Liver (tissue), 9 donors: Measurements from ENCODE around the gene SLC2A9. TPM values are rescaled to one million over a fixed set of nuclear protein-coding genes. Genes with fewer than 3 reads are reported as not detected.

Experiments used
- DNase-seq: peaks from one replicate; pipeline ENCODE4 v3.0.0-alpha.2; 2017; ENCODE audit warnings: low spot score
- H3K27ac ChIP-seq, 2 donors: one replicate each; pipeline ENCODE4 v1.7.0; 2013; ENCODE audit warnings: inconsistent platforms in 2 of 2, low read length in 2 of 2, control low read depth in 1 of 2, low read depth in 1 of 2, mild to moderate bottlenecking in 1 of 2
- H3K27me3 ChIP-seq, 4 donors: one replicate each; pipeline versions ENCODE4 v1.6.1 to v1.7.0; 2013; ENCODE audit warnings: low read length in 3 of 4, inconsistent platforms in 1 of 4, mild to moderate bottlenecking in 1 of 4, moderate library complexity in 1 of 4; ENCODE audit not compliant: control insufficient read depth in 4 of 4, insufficient read depth in 4 of 4
- H3K36me3 ChIP-seq, 4 donors: one replicate each; pipeline versions ENCODE4 v1.6.1 to v1.7.0; 2013; ENCODE audit warnings: low read length in 3 of 4, mild to moderate bottlenecking in 3 of 4, low read depth in 1 of 4, moderate library complexity in 1 of 4; ENCODE audit not compliant: control insufficient read depth in 4 of 4, insufficient read depth in 3 of 4
- H3K4me1 ChIP-seq, 4 donors: one replicate each; pipeline versions ENCODE4 v1.6.1 to v1.7.0; 2013; ENCODE audit warnings: low read length in 3 of 4, mild to moderate bottlenecking in 3 of 4, moderate library complexity in 1 of 4; ENCODE audit not compliant: control insufficient read depth in 4 of 4, insufficient read depth in 4 of 4
- H3K4me3 ChIP-seq, 3 donors: one replicate each; pipeline versions ENCODE4 v1.6.1 to v1.7.0; 2013; ENCODE audit warnings: low read length in 3 of 3, control low read depth in 1 of 3, low read depth in 1 of 3, mild to moderate bottlenecking in 1 of 3
- H3K9ac ChIP-seq, 2 donors: one replicate each; pipeline ENCODE4 v1.7.0; 2013; ENCODE audit warnings: low read length in 2 of 2, mild to moderate bottlenecking in 2 of 2, moderate library complexity in 2 of 2, control low read depth in 1 of 2, low read depth in 1 of 2
- H3K9me3 ChIP-seq, 4 donors: one replicate each; pipeline versions ENCODE4 v1.6.1 to v1.7.0; 2013; ENCODE audit warnings: low read length in 3 of 4; ENCODE audit not compliant: control insufficient read depth in 4 of 4
- ATF3 ChIP-seq: IDR thresholded peaks from 2 replicates; pipeline ENCODE4 v1.6.1; 2016; ENCODE audit warnings: antibody characterized with exemption
- EGR1 ChIP-seq, 2 donors: IDR thresholded peaks; 2 replicates each; pipeline ENCODE4 v1.6.1; 2016 to 2018; ENCODE audit warnings: antibody characterized with exemption in 2 of 2, low read depth in 2 of 2
- FOXA1 ChIP-seq: IDR thresholded peaks from 2 replicates; pipeline ENCODE4 v1.6.1; 2016; ENCODE audit warnings: antibody characterized with exemption
- FOXA2 ChIP-seq: IDR thresholded peaks from 2 replicates; pipeline ENCODE4 v1.6.1; 2016; ENCODE audit warnings: antibody characterized with exemption
- GABPA ChIP-seq, 2 donors: IDR thresholded peaks in 1 of 2; conservative IDR thresholded peaks in 1 of 2; 2 replicates each; pipeline ENCODE4 v1.6.1; 2016; ENCODE audit warnings: antibody characterized with exemption in 2 of 2, mild to moderate bottlenecking in 1 of 2, moderate library complexity in 1 of 2
- HNF4A ChIP-seq, 2 donors: conservative IDR thresholded peaks; 2 replicates each; pipeline ENCODE4 v1.6.1; 2016; ENCODE audit warnings: antibody characterized with exemption in 2 of 2, mild to moderate bottlenecking in 2 of 2
- HNF4G ChIP-seq: IDR thresholded peaks from 2 replicates; pipeline ENCODE4 v1.6.1; 2016; ENCODE audit warnings: antibody characterized with exemption
- JUND ChIP-seq, 2 donors: IDR thresholded peaks; 2 replicates each; pipeline ENCODE4 v1.6.1; 2016; ENCODE audit warnings: antibody characterized with exemption in 2 of 2
- NR2F2 ChIP-seq: IDR thresholded peaks from 2 replicates; pipeline ENCODE4 v1.6.1; 2016; ENCODE audit warnings: antibody characterized with exemption
- RAD21 ChIP-seq, 2 donors: IDR thresholded peaks; 2 replicates each; pipeline ENCODE4 v1.6.1; 2016; ENCODE audit warnings: antibody characterized with exemption in 2 of 2, mild to moderate bottlenecking in 2 of 2
- RXRA ChIP-seq, 2 donors: IDR thresholded peaks; 2 replicates each; pipeline ENCODE4 v1.6.1; 2017 to 2018; ENCODE audit warnings: antibody characterized with exemption in 2 of 2, mild to moderate bottlenecking in 1 of 2
- SP1 ChIP-seq: IDR thresholded peaks from 2 replicates; pipeline ENCODE4 v1.6.1; 2018; ENCODE audit warnings: antibody characterized with exemption, mild to moderate bottlenecking
- TAF1 ChIP-seq: conservative IDR thresholded peaks from 2 replicates; pipeline ENCODE4 v1.6.1; 2016; ENCODE audit warnings: antibody characterized with exemption, mild to moderate bottlenecking
- YY1 ChIP-seq: IDR thresholded peaks from 2 replicates; pipeline ENCODE4 v1.6.1; 2016; ENCODE audit warnings: antibody characterized with exemption, mild to moderate bottlenecking
- WGBS: extraction: QIAGEN DNeasy Blood & Tissue Kit; methylation state at CpG from one replicate; pipeline ENCODE4 v1.1.7; 2013; 5-methylcytosine and 5-hydroxymethylcytosine counted together
- polyA plus RNA-seq, 2 donors: library from polyadenylated mRNA; stranded (reverse) in 1 of 2; unstranded in 1 of 2; fragments of 200-250 nt in 1 of 2; fragments of >200 nt in 1 of 2; fragmentation: Nextera tagmentation in 1 of 2; extraction: Ambion mirVana in 1 of 2; gene quantifications; one replicate each; pipeline versions ENCODE4 v1.2.1 to v1.2.3, GENCODE V29; 2013 to 2015
- total RNA-seq, 2 donors: library from RNA; depleted of rRNA; stranded (reverse); fragments of >200 nt; gene quantifications; one replicate each; pipeline ENCODE4 v1.2.3, GENCODE V29; 2014
- TF ChIP-seq, protein P1 (sequence below): IDR thresholded peaks from 2 replicates; pipeline ENCODE4 v1.6.1; 2016; ENCODE audit warnings: antibody characterized with exemption, mild to moderate bottlenecking
- TF ChIP-seq, protein P2 (sequence below): fragments of 150-350 bp; IDR thresholded peaks from 2 replicates; pipeline ENCODE4 v1.5.1; 2017; ENCODE audit warnings: improper control_type of control experiment, low read depth, low read length; ENCODE audit not compliant: missing input control
- TF ChIP-seq, protein P3 (sequence below): IDR thresholded peaks from 2 replicates; pipeline ENCODE4 v1.6.1; 2016; ENCODE audit warnings: antibody characterized with exemption
- TF ChIP-seq, protein P4 (sequence below): IDR thresholded peaks from 2 replicates; pipeline ENCODE4 v1.6.1; 2016; ENCODE audit warnings: antibody characterized with exemption
- donor health status: healthy.
- donor health status: healthy.
- donor health status: healthy.
- donor health status: healthy.
- donor health status: healthy.

Gene SLC2A9
- total and polyA plus RNA-seq, 4 donors = 6.2 to 49.0 (median 21.6) TPM

- TF ChIP-seq, protein P1, sequence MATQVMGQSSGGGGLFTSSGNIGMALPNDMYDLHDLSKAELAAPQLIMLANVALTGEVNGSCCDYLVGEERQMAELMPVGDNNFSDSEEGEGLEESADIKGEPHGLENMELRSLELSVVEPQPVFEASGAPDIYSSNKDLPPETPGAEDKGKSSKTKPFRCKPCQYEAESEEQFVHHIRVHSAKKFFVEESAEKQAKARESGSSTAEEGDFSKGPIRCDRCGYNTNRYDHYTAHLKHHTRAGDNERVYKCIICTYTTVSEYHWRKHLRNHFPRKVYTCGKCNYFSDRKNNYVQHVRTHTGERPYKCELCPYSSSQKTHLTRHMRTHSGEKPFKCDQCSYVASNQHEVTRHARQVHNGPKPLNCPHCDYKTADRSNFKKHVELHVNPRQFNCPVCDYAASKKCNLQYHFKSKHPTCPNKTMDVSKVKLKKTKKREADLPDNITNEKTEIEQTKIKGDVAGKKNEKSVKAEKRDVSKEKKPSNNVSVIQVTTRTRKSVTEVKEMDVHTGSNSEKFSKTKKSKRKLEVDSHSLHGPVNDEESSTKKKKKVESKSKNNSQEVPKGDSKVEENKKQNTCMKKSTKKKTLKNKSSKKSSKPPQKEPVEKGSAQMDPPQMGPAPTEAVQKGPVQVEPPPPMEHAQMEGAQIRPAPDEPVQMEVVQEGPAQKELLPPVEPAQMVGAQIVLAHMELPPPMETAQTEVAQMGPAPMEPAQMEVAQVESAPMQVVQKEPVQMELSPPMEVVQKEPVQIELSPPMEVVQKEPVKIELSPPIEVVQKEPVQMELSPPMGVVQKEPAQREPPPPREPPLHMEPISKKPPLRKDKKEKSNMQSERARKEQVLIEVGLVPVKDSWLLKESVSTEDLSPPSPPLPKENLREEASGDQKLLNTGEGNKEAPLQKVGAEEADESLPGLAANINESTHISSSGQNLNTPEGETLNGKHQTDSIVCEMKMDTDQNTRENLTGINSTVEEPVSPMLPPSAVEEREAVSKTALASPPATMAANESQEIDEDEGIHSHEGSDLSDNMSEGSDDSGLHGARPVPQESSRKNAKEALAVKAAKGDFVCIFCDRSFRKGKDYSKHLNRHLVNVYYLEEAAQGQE = no peak
- TF ChIP-seq EGR1 (IDR thresholded peaks at IDR 0.05; ENCODE audit: low read depth in 2 of 2) (no peak), FOXA2 (no peak)
These were observed 75.1 kb downstream of the SLC2A9 start (continued) for GRCh38 chr4:9946170-9946569.

DNA sequence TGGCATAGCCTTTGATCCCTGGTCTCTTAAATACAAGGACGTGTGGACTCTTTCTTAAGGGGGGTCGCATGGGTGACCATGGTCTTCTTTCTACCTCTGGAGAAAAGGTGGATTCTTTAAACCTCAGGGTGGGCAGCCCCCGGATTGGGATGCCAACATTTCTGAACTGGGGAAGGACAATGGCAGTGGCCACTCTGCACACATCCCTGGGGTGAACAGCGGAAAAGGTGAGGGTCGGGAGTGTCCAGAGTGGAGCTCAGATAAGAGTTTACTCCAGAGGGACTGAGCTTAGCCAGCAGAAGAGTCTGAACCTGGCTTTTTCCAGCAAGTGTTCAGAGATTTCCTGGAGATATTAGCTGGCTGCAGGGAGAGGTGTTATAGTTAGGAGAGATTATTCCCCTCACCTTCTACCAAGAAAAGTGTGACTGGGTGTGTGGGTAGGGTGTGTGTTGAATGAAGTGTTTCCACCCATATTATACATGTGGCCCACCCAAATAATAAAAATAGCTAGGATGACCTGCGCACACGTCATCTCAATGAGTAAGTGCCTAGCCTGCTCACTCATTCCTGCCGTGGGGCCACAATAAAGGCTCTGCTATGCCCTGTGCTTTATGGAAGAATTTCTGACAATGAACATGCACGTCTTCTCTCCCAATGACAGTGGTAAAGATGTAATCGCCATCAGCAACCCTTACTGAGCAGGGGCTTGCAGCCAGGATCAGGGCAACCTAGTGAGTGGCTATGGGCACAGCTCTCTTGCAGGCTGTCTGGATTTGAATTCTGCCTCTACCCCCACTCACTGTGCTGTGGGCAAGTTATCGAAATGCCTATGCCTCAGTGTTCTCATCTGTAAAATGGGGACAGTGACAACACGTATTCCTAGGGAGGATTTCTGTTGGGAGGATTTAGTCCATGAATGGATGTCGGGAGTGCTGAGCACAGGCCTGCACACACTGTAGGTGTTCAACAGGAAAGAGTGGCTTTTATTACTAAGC is 76.6 kb downstream of the SLC2A9 start:
- no peak overlapping the region for H3K4me3 ChIP-seq
- H3K4me1 ChIP-seq = peaks cover 0 to 4% (median 0%) of the 10 kb centered on the region in 4 donors
- H3K36me3 ChIP-seq = peaks cover 0 to 6% (median 2%) of the 10 kb centered on the region in 4 donors
- DNase-seq = peak; percentile 23
- no peak overlapping the region for H3K27ac ChIP-seq
- H3K9me3 ChIP-seq = no peaks in the 10 kb centered on the region
- no peaks in the 10 kb centered on the region for H3K27me3 ChIP-seq
- H3K9ac ChIP-seq = no peak overlapping the region
- WGBS = 92% methylated on average over 13 of the region's 13 CpGs
- TF ChIP-seq TAF1 = no peak
- TF ChIP-seq FOXA1 = no peak
- no peak for TF ChIP-seq SP1
- TF ChIP-seq JUND (IDR thresholded peaks at IDR 0.05) = no peak
- no peak for TF ChIP-seq FOXA2
- no peak for TF ChIP-seq HNF4G
- TF ChIP-seq RXRA (IDR thresholded peaks at IDR 0.05) = no peak
- TF ChIP-seq, protein P1 = no peak
- TF ChIP-seq HNF4A (conservative IDR thresholded peaks at IDR 0.05) = no peak
- TF ChIP-seq, protein P2, sequence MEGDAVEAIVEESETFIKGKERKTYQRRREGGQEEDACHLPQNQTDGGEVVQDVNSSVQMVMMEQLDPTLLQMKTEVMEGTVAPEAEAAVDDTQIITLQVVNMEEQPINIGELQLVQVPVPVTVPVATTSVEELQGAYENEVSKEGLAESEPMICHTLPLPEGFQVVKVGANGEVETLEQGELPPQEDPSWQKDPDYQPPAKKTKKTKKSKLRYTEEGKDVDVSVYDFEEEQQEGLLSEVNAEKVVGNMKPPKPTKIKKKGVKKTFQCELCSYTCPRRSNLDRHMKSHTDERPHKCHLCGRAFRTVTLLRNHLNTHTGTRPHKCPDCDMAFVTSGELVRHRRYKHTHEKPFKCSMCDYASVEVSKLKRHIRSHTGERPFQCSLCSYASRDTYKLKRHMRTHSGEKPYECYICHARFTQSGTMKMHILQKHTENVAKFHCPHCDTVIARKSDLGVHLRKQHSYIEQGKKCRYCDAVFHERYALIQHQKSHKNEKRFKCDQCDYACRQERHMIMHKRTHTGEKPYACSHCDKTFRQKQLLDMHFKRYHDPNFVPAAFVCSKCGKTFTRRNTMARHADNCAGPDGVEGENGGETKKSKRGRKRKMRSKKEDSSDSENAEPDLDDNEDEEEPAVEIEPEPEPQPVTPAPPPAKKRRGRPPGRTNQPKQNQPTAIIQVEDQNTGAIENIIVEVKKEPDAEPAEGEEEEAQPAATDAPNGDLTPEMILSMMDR = no peak
- TF ChIP-seq EGR1 (IDR thresholded peaks at IDR 0.05; ENCODE audit: low read depth in 2 of 2) = no peak
- no peak for TF ChIP-seq GABPA (IDR thresholded peaks at IDR 0.05 in 1 of 2, conservative IDR thresholded peaks at IDR 0.05 in 1 of 2)
- TF ChIP-seq, protein P3, sequence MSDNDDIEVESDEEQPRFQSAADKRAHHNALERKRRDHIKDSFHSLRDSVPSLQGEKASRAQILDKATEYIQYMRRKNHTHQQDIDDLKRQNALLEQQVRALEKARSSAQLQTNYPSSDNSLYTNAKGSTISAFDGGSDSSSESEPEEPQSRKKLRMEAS = no peak
- TF ChIP-seq NR2F2 = no peak
- no peak for TF ChIP-seq ATF3
- TF ChIP-seq YY1 = no peak
- TF ChIP-seq, protein P4, sequence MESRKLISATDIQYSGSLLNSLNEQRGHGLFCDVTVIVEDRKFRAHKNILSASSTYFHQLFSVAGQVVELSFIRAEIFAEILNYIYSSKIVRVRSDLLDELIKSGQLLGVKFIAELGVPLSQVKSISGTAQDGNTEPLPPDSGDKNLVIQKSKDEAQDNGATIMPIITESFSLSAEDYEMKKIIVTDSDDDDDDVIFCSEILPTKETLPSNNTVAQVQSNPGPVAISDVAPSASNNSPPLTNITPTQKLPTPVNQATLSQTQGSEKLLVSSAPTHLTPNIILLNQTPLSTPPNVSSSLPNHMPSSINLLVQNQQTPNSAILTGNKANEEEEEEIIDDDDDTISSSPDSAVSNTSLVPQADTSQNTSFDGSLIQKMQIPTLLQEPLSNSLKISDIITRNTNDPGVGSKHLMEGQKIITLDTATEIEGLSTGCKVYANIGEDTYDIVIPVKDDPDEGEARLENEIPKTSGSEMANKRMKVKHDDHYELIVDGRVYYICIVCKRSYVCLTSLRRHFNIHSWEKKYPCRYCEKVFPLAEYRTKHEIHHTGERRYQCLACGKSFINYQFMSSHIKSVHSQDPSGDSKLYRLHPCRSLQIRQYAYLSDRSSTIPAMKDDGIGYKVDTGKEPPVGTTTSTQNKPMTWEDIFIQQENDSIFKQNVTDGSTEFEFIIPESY = no peak
- TF ChIP-seq RAD21 (IDR thresholded peaks at IDR 0.05) = no peak
